LNCAP (cell line): ENCODE data around the gene GRB7.

Experiments
- CTCF ChIP-seq: fragments of 450-650 bp; IDR thresholded peaks from 2 replicates; pipeline ENCODE4 v1.5.1; 2017; ENCODE audit warnings: mild to moderate bottlenecking

Gene GRB7

GRCh38 chr17:39750131-39751015 lies 12.6 kb downstream of the GRB7 start:
- no peak for TF ChIP-seq CTCF

GRCh38 chr17:39751016-39751543 lies 13.3 kb downstream of the GRB7 start:
- TF ChIP-seq CTCF = no peak

GRCh38 chr17:39751637-39752036 lies 13.9 kb downstream of the GRB7 start:
- TF ChIP-seq CTCF = no peak

- TF ChIP-seq CTCF = no peak
Observed at GRCh38 chr17:39752241-39752881, 14.6 kb downstream of the GRB7 start.

GRCh38 chr17:39753514-39754160 lies 15.9 kb downstream of the GRB7 start:
- no peak for TF ChIP-seq CTCF

GRCh38 chr17:39754161-39754957 lies 16.6 kb downstream of the GRB7 start:
- peak; percentile 94 for TF ChIP-seq CTCF
